ENCODE results near the gene SPATA7. TPM values are rescaled to one million over a fixed set of nuclear protein-coding genes. Genes with fewer than 3 reads are reported as not detected.

SPATA7 gene
- polyA plus RNA-seq, 2 of the 4 experiments (the other 2 are of a cell fraction): 4.5 to 11.2 TPM

DNA sequence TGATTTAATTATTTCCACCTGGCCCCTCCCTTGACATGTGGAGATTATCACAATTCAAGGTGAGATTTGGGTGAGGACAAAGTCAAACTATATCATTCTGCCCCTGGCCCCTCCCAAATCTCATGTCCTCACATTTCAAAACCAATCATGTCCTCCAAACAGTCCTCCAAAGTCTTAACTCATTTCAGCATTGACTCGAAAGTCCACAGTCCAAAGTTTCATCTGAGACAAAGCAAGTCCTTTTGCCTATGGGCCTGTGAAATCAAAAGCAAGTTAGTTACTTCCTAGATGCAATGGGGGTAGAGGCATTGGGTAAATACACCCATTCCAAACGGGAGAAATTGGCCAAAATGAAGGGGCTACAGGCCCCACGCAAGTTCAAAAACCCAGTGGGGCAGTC lies 31.1 kb upstream of the SPATA7 start:
- FAIRE-seq: no peak

DNA sequence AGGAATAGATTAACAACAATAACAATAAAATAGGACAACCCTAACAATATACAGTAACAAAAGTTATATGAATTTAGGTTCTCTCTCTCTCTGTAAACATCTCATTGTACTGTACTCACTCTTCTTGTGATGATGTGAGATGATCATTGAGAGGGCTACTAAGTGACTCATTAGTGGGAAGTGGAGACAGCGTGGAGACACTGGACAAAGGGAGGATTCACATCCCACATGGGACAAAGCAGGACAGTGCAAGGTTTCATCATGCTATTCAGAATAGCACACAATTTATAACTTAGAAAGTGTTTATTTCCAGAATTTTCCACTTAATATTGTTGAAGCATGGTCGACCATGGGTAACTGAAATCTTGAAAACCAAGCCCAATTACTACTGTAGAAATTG lies 26.0 kb upstream of the SPATA7 start:
- no peaks in the 10 kb centered on the region for H3K9me3 ChIP-seq
- CTCF ChIA-PET: interaction anchor here (0.7 kb wide), 1 partner anchor 20 kb away, joined by 3 read pairs; no protein-coding TSS in a partner anchor
- ATAC-seq (no peak), FAIRE-seq (no peak), DNase-seq (ENCODE audit: low read depth in 1 of 2, low spot score in 1 of 2) (no peak)
- WGBS (ENCODE audit: missing lambda C conversion rate): 0% methylated on average over 2 of the region's 2 CpGs
- POLR2A ChIA-PET: no interaction called here
- H3K4me1 ChIP-seq: no peaks in the 10 kb centered on the region
- no peak overlapping the region for H3K27ac ChIP-seq
- H3K4me3 ChIP-seq: no peak overlapping the region
- H3K4me2 ChIP-seq: no peak overlapping the region
- no peak for TF ChIP-seq RAD21 (conservative IDR thresholded peaks at IDR 0.05 in 1 of 2, IDR thresholded peaks at IDR 0.05 in 1 of 2)
- TF ChIP-seq, protein P1, sequence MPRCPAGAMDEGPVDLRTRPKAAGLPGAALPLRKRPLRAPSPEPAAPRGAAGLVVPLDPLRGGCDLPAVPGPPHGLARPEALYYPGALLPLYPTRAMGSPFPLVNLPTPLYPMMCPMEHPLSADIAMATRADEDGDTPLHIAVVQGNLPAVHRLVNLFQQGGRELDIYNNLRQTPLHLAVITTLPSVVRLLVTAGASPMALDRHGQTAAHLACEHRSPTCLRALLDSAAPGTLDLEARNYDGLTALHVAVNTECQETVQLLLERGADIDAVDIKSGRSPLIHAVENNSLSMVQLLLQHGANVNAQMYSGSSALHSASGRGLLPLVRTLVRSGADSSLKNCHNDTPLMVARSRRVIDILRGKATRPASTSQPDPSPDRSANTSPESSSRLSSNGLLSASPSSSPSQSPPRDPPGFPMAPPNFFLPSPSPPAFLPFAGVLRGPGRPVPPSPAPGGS (IDR thresholded peaks at IDR 0.05): no peak
- no peak for TF ChIP-seq EHF (CRISPR knock-in tag; IDR thresholded peaks at IDR 0.05)
- TF ChIP-seq USF2 (IDR thresholded peaks at IDR 0.05): no peak
- TF ChIP-seq ELK1 (IDR thresholded peaks at IDR 0.05; ENCODE audit: low read depth, low read length): no peak
- TF ChIP-seq, protein P2, sequence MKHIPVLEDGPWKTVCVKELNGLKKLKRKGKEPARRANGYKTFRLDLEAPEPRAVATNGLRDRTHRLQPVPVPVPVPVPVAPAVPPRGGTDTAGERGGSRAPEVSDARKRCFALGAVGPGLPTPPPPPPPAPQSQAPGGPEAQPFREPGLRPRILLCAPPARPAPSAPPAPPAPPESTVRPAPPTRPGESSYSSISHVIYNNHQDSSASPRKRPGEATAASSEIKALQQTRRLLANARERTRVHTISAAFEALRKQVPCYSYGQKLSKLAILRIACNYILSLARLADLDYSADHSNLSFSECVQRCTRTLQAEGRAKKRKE (CRISPR knock-in tag; IDR thresholded peaks at IDR 0.05; ENCODE audit: low read depth): no peak
- TF ChIP-seq EHMT2 (IDR thresholded peaks at IDR 0.05; ENCODE audit: low read depth): no peak

More for the DNA sequence above, 31.1 kb upstream of the SPATA7 start:
- WGBS (ENCODE audit: missing lambda C conversion rate): 26% methylated on average over 3 of the region's 3 CpGs
- no peak for DNase-seq (ENCODE audit: low read depth in 1 of 2, low spot score in 1 of 2)
- ChIA-PET POLR2A (no interaction called here), CTCF (no interaction called here)
- no peak for ATAC-seq
- H3K4me2 ChIP-seq: no peak overlapping the region
- no peak overlapping the region for H3K4me3 ChIP-seq
- H3K4me1 ChIP-seq: no peaks in the 10 kb centered on the region
- H3K9me3 ChIP-seq: no peaks in the 10 kb centered on the region
- H3K27ac ChIP-seq: no peak overlapping the region
- TF ChIP-seq EHMT2 (IDR thresholded peaks at IDR 0.05; ENCODE audit: low read depth) (no peak), CBX2 (IDR thresholded peaks at IDR 0.05; ENCODE audit: borderline replicate concordance, low read depth) (no peak), RARB (CRISPR knock-in tag; IDR thresholded peaks at IDR 0.05) (no peak), USF2 (IDR thresholded peaks at IDR 0.05) (no peak), MAZ (IDR thresholded peaks at IDR 0.05; ENCODE audit: borderline replicate concordance, low read depth, low read length) (no peak), CHD4 (IDR thresholded peaks at IDR 0.05; ENCODE audit: borderline replicate concordance) (no peak), ELK1 (IDR thresholded peaks at IDR 0.05; ENCODE audit: low read depth, low read length) (no peak), HEYL (CRISPR knock-in tag; IDR thresholded peaks at IDR 0.05) (no peak), EP300 (IDR thresholded peaks at IDR 0.05) (no peak), MAFK (IDR thresholded peaks at IDR 0.05; ENCODE audit: partially characterized antibody) (no peak)
- TF ChIP-seq, protein P3, sequence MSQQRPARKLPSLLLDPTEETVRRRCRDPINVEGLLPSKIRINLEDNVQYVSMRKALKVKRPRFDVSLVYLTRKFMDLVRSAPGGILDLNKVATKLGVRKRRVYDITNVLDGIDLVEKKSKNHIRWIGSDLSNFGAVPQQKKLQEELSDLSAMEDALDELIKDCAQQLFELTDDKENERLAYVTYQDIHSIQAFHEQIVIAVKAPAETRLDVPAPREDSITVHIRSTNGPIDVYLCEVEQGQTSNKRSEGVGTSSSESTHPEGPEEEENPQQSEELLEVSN (IDR thresholded peaks at IDR 0.05; ENCODE audit: borderline replicate concordance, low read depth): no peak
- TF ChIP-seq, protein P1 (IDR thresholded peaks at IDR 0.05): no peak
- TF ChIP-seq, protein P4, sequence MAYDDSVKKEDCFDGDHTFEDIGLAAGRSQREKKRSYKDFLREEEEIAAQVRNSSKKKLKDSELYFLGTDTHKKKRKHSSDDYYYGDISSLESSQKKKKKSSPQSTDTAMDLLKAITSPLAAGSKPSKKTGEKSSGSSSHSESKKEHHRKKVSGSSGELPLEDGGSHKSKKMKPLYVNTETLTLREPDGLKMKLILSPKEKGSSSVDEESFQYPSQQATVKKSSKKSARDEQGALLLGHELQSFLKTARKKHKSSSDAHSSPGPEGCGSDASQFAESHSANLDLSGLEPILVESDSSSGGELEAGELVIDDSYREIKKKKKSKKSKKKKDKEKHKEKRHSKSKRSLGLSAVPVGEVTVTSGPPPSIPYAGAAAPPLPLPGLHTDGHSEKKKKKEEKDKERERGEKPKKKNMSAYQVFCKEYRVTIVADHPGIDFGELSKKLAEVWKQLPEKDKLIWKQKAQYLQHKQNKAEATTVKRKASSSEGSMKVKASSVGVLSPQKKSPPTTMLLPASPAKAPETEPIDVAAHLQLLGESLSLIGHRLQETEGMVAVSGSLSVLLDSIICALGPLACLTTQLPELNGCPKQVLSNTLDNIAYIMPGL (CRISPR knock-in tag; IDR thresholded peaks at IDR 0.05; ENCODE audit: borderline replicate concordance): no peak
- TF ChIP-seq, protein P2 (CRISPR knock-in tag; IDR thresholded peaks at IDR 0.05; ENCODE audit: low read depth): no peak

All from A549 (cell line).